H7 (cell line): ENCODE data around the gene THRAP3. TPM values are rescaled to one million over a fixed set of nuclear protein-coding genes. Genes with fewer than 3 reads are reported as not detected.
"Not testable (repeated sequence)": the region's sequence is repeated elsewhere in the genome, so short reads cannot be mapped to it uniquely, and the experiment has no call there.

Experiments
- DNase-seq: peaks from one replicate; pipeline ENCODE4 v3.0.0; 2012
- H3K27me3 ChIP-seq: 2 replicates; pipeline ENCODE4 v1.6.0; 2011; ENCODE audit warnings: mild to moderate bottlenecking, low read length; ENCODE audit not compliant: control insufficient read depth, insufficient read depth
- H3K36me3 ChIP-seq: replicated peaks from 2 replicates; pipeline ENCODE4 v1.5.1; 2011; ENCODE audit warnings: low read length; ENCODE audit not compliant: control insufficient read depth, insufficient read depth
- H3K4me3 ChIP-seq: 2 replicates; pipeline ENCODE4 v1.5.1; 2011; ENCODE audit warnings: low read depth, mild to moderate bottlenecking, control low read depth, low read length, moderate library complexity; ENCODE audit not compliant: insufficient read depth
- total RNA-seq: library from RNA; depleted of rRNA; stranded (reverse); fragments of >200 nt; shearing (Covaris generic); gene quantifications from 2 replicates; pipeline ENCODE4 v1.2.3, GENCODE V29; 2014

THRAP3 gene
- total RNA-seq, 1 experiment from 2014 or later, result 90.7 TPM

GRCh38 chr1:36198641-36199040 lies 25.6 kb upstream of the THRAP3 start:
- Histone ChIP-seq H3K4me3 (no peak overlapping the region), H3K27me3 (no peaks in the 10 kb centered on the region), H3K36me3 (no peaks in the 10 kb centered on the region)
- DNase-seq, result no peak

- peak; percentile 37 for DNase-seq
- no peaks in the 10 kb centered on the region for H3K36me3 ChIP-seq
- H3K4me3 ChIP-seq, result no peak overlapping the region
- no peaks in the 10 kb centered on the region for H3K27me3 ChIP-seq
These were observed 24.1 kb upstream of the THRAP3 start for GRCh38 chr1:36199934-36200741.

- Histone ChIP-seq H3K27me3 (no peaks in the 10 kb centered on the region), H3K4me3 (no peak overlapping the region), H3K36me3 (no peaks in the 10 kb centered on the region)
- DNase-seq, result no peak
These were observed 21.2 kb upstream of the THRAP3 start for GRCh38 chr1:36203027-36203553.

- H3K27me3 ChIP-seq, result no peaks in the 10 kb centered on the region
- H3K36me3 ChIP-seq, result no peaks in the 10 kb centered on the region
- no peak overlapping the region for H3K4me3 ChIP-seq
- peak; percentile 51 for DNase-seq
These were observed 20.5 kb upstream of the THRAP3 start for GRCh38 chr1:36203554-36204346.

GRCh38 chr1:36204347-36204909 lies 19.8 kb upstream of the THRAP3 start:
- Histone ChIP-seq H3K36me3 (no peaks in the 10 kb centered on the region), H3K4me3 (no peak overlapping the region), H3K27me3 (no peaks in the 10 kb centered on the region)
- no peak for DNase-seq

GRCh38 chr1:36206323-36206858 lies 17.9 kb upstream of the THRAP3 start:
- no peak for DNase-seq
- Histone ChIP-seq H3K27me3 (no peaks in the 10 kb centered on the region), H3K36me3 (no peaks in the 10 kb centered on the region), H3K4me3 (no peak overlapping the region)

GRCh38 chr1:36207339-36207738 lies 16.9 kb upstream of the THRAP3 start:
- DNase-seq, result peak; percentile 62
- Histone ChIP-seq H3K27me3 (no peaks in the 10 kb centered on the region), H3K4me3 (no peak overlapping the region), H3K36me3 (no peaks in the 10 kb centered on the region)

- Histone ChIP-seq H3K27me3 (no peaks in the 10 kb centered on the region), H3K36me3 (no peaks in the 10 kb centered on the region), H3K4me3 (no peak overlapping the region)
- no peak for DNase-seq
These were observed 15.1 kb upstream of the THRAP3 start for GRCh38 chr1:36208978-36209703.

GRCh38 chr1:36211307-36211706 lies 12.9 kb upstream of the THRAP3 start:
- no peaks in the 10 kb centered on the region for H3K36me3 ChIP-seq
- H3K4me3 ChIP-seq, result no peak overlapping the region
- no peaks in the 10 kb centered on the region for H3K27me3 ChIP-seq
- DNase-seq, result no peak

- H3K27me3 ChIP-seq, result no peaks in the 10 kb centered on the region
- H3K4me3 ChIP-seq, result no peak overlapping the region
- DNase-seq, result no peak
- no peaks in the 10 kb centered on the region for H3K36me3 ChIP-seq
These were observed 12.4 kb upstream of the THRAP3 start for GRCh38 chr1:36211841-36212240.

GRCh38 chr1:36212782-36213181 lies 11.5 kb upstream of the THRAP3 start:
- no peak for DNase-seq
- no peaks in the 10 kb centered on the region for H3K27me3 ChIP-seq

GRCh38 chr1:36217670-36218069 lies 6.6 kb upstream of the THRAP3 start:
- no peaks in the 10 kb centered on the region for H3K27me3 ChIP-seq
- no peak overlapping the region for H3K4me3 ChIP-seq
- H3K36me3 ChIP-seq, result no peaks in the 10 kb centered on the region
- DNase-seq, result no peak

More at GRCh38 chr1:36212782-36213181, 11.5 kb upstream of the THRAP3 start:
- H3K4me3 ChIP-seq, result no peak overlapping the region
- no peaks in the 10 kb centered on the region for H3K36me3 ChIP-seq

- not testable (repeated sequence) for H3K4me3 ChIP-seq, DNase-seq, H3K27me3 ChIP-seq, H3K36me3 ChIP-seq
These were observed 2.3 kb upstream of the THRAP3 start for GRCh38 chr1:36221901-36222300.
